ENCODE data around the gene AK4. TPM values are rescaled to one million over a fixed set of nuclear protein-coding genes. Genes with fewer than 3 reads are reported as not detected.

Gene AK4
- total RNA-seq, 1 experiment from 2014 or later: 17.6 TPM

- Histone ChIP-seq H3K4me2 (no peak overlapping the region), H3K9me3 (ENCODE audit: insufficient read depth, low read depth) (no peaks in the 10 kb centered on the region), H3K4me3 (no peak overlapping the region), H3K9me2 (ENCODE audit: insufficient read depth) (no peaks in the 10 kb centered on the region; the same call in 1 of the 2 replicates), H3K27me3 (ENCODE audit: insufficient read depth, low read depth) (no peaks in the 10 kb centered on the region), H2AFZ (no peak overlapping the region), H3K79me2 (ENCODE audit: low read depth) (no peaks in the 10 kb centered on the region), H3K4me1 (replicated peaks; ENCODE audit: insufficient read depth) (peaks cover 23% of the 10 kb centered on the region), H3F3A (ENCODE audit: insufficient read depth, low read depth) (peaks cover 8% of the 10 kb centered on the region; the same call in 1 of the 2 replicates), H3K27ac (no peak overlapping the region), H3K36me3 (ENCODE audit: low read depth) (no peaks in the 10 kb centered on the region), H4K20me1 (ENCODE audit: insufficient read depth) (no peaks in the 10 kb centered on the region)
- no peak for DNase-seq
- POLR2A ChIA-PET (ENCODE audit: unreplicated experiment): interaction anchor here (0.6 kb wide), 1 partner anchor 155 kb away, joined by 3 read pairs; no protein-coding TSS in a partner anchor
- CTCF ChIA-PET: interaction anchor here (0.6 to 0.7 kb wide), 2 partner anchors 82 to 195 kb away, joined by 4 read pairs; no protein-coding TSS in a partner anchor
- TF ChIP-seq CTCF (conservative IDR thresholded peaks at IDR 0.05) (no peak), EZH2 (IDR thresholded peaks at IDR 0.05; ENCODE audit: low read depth) (no peak)
- intact Hi-C loops (cut with micrococcal nuclease; ENCODE audit: unreplicated experiment): no loop called here
- no TSS peak for BruUV-seq (replicated peaks)
Measured at GRCh38 chr1:65258106-65258505, 110.1 kb downstream of the AK4 start.

GRCh38 chr1:65259816-65260215 lies 111.8 kb downstream of the AK4 start:
- Histone ChIP-seq H3K4me1 (replicated peaks; ENCODE audit: insufficient read depth) (peaks cover 20% of the 10 kb centered on the region), H3K27me3 (ENCODE audit: insufficient read depth, low read depth) (no peaks in the 10 kb centered on the region), H3K9me2 (ENCODE audit: insufficient read depth) (no peaks in the 10 kb centered on the region; the same call in 1 of the 2 replicates), H3K4me3 (no peak overlapping the region), H2AFZ (no peak overlapping the region), H3K79me2 (ENCODE audit: low read depth) (no peaks in the 10 kb centered on the region), H3K36me3 (ENCODE audit: low read depth) (no peaks in the 10 kb centered on the region), H3K9me3 (ENCODE audit: insufficient read depth, low read depth) (no peaks in the 10 kb centered on the region), H4K20me1 (ENCODE audit: insufficient read depth) (no peaks in the 10 kb centered on the region), H3K27ac (no peak overlapping the region), H3F3A (ENCODE audit: insufficient read depth, low read depth) (peaks cover 8% of the 10 kb centered on the region; the same call in 1 of the 2 replicates), H3K4me2 (no peak overlapping the region)
- intact Hi-C loops (cut with micrococcal nuclease; ENCODE audit: unreplicated experiment): no loop called here
- TF ChIP-seq CTCF (conservative IDR thresholded peaks at IDR 0.05) (no peak), EZH2 (IDR thresholded peaks at IDR 0.05; ENCODE audit: low read depth) (no peak)
- CTCF ChIA-PET: interaction anchor here (0.6 kb wide), 2 partner anchors 24 to 438 kb away, joined by 3 to 5 read pairs; no protein-coding TSS in a partner anchor
- BruUV-seq (replicated peaks): no TSS peak
- DNase-seq: no peak
- POLR2A ChIA-PET (ENCODE audit: unreplicated experiment): interaction anchor here (0.6 kb wide), 1 partner anchor 338 kb away, joined by 3 read pairs; no protein-coding TSS in a partner anchor

GRCh38 chr1:65260851-65261473 lies 113.0 kb downstream of the AK4 start:
- intact Hi-C loops (cut with micrococcal nuclease; ENCODE audit: unreplicated experiment): no loop called here
- Histone ChIP-seq H3K79me2 (ENCODE audit: low read depth) (no peaks in the 10 kb centered on the region), H3K4me2 (0 out of 2 replicates have a peak overlapping the region, but pooled peaks have one; percentile 3), H3K9me3 (ENCODE audit: insufficient read depth, low read depth) (no peaks in the 10 kb centered on the region), H4K20me1 (ENCODE audit: insufficient read depth) (no peaks in the 10 kb centered on the region), H2AFZ (no peak overlapping the region), H3K27ac (no peak overlapping the region), H3F3A (ENCODE audit: insufficient read depth, low read depth) (peaks cover 3% of the 10 kb centered on the region; the same call in 1 of the 2 replicates), H3K36me3 (ENCODE audit: low read depth) (no peaks in the 10 kb centered on the region), H3K4me3 (no peak overlapping the region), H3K4me1 (replicated peaks; ENCODE audit: insufficient read depth) (peaks cover 13% of the 10 kb centered on the region; the same call in 1 of the 2 replicates), H3K27me3 (ENCODE audit: insufficient read depth, low read depth) (no peaks in the 10 kb centered on the region), H3K9me2 (ENCODE audit: insufficient read depth) (no peaks in the 10 kb centered on the region; the same call in 1 of the 2 replicates)
- ChIA-PET CTCF (no interaction called here), POLR2A (ENCODE audit: unreplicated experiment) (interaction anchor here (0.5 kb wide), 2 partner anchors 68 to 1004 kb away, joined by 4 to 16 read pairs; no protein-coding TSS in a partner anchor)
- no peak for TF ChIP-seq CTCF (conservative IDR thresholded peaks at IDR 0.05)
- no peak for TF ChIP-seq EZH2 (IDR thresholded peaks at IDR 0.05; ENCODE audit: low read depth)
- BruUV-seq (replicated peaks): no TSS peak
- DNase-seq: peak; percentile 28 to 64

Measured in PC-9 (cell line).